Liver (tissue), 9 donors: ENCODE measurements around the gene ENAH. TPM values are rescaled to one million over a fixed set of nuclear protein-coding genes. Genes with fewer than 3 reads are reported as not detected.

Experiments
- DNase-seq: peaks from one replicate; pipeline ENCODE4 v3.0.0-alpha.2; 2017; ENCODE audit warnings: low spot score
- H3K27ac ChIP-seq, 2 donors: one replicate each; pipeline ENCODE4 v1.7.0; 2013; ENCODE audit warnings: inconsistent platforms in 2 of 2, low read length in 2 of 2, control low read depth in 1 of 2, low read depth in 1 of 2, mild to moderate bottlenecking in 1 of 2
- H3K27me3 ChIP-seq, 4 donors: one replicate each; pipeline versions ENCODE4 v1.6.1 to v1.7.0; 2013; ENCODE audit warnings: low read length in 3 of 4, inconsistent platforms in 1 of 4, mild to moderate bottlenecking in 1 of 4, moderate library complexity in 1 of 4; ENCODE audit not compliant: control insufficient read depth in 4 of 4, insufficient read depth in 4 of 4
- H3K36me3 ChIP-seq, 4 donors: one replicate each; pipeline versions ENCODE4 v1.6.1 to v1.7.0; 2013; ENCODE audit warnings: low read length in 3 of 4, mild to moderate bottlenecking in 3 of 4, low read depth in 1 of 4, moderate library complexity in 1 of 4; ENCODE audit not compliant: control insufficient read depth in 4 of 4, insufficient read depth in 3 of 4
- H3K4me1 ChIP-seq, 4 donors: one replicate each; pipeline versions ENCODE4 v1.6.1 to v1.7.0; 2013; ENCODE audit warnings: low read length in 3 of 4, mild to moderate bottlenecking in 3 of 4, moderate library complexity in 1 of 4; ENCODE audit not compliant: control insufficient read depth in 4 of 4, insufficient read depth in 4 of 4
- H3K4me3 ChIP-seq, 3 donors: one replicate each; pipeline versions ENCODE4 v1.6.1 to v1.7.0; 2013; ENCODE audit warnings: low read length in 3 of 3, control low read depth in 1 of 3, low read depth in 1 of 3, mild to moderate bottlenecking in 1 of 3
- H3K9ac ChIP-seq, 2 donors: one replicate each; pipeline ENCODE4 v1.7.0; 2013; ENCODE audit warnings: low read length in 2 of 2, mild to moderate bottlenecking in 2 of 2, moderate library complexity in 2 of 2, control low read depth in 1 of 2, low read depth in 1 of 2
- H3K9me3 ChIP-seq, 4 donors: one replicate each; pipeline versions ENCODE4 v1.6.1 to v1.7.0; 2013; ENCODE audit warnings: low read length in 3 of 4; ENCODE audit not compliant: control insufficient read depth in 4 of 4
- EGR1 ChIP-seq, 2 donors: IDR thresholded peaks; 2 replicates each; pipeline ENCODE4 v1.6.1; 2016 to 2018; ENCODE audit warnings: antibody characterized with exemption in 2 of 2, low read depth in 2 of 2
- FOXA1 ChIP-seq: IDR thresholded peaks from 2 replicates; pipeline ENCODE4 v1.6.1; 2016; ENCODE audit warnings: antibody characterized with exemption
- FOXA2 ChIP-seq: IDR thresholded peaks from 2 replicates; pipeline ENCODE4 v1.6.1; 2016; ENCODE audit warnings: antibody characterized with exemption
- GABPA ChIP-seq, 2 donors: IDR thresholded peaks in 1 of 2; conservative IDR thresholded peaks in 1 of 2; 2 replicates each; pipeline ENCODE4 v1.6.1; 2016; ENCODE audit warnings: antibody characterized with exemption in 2 of 2, mild to moderate bottlenecking in 1 of 2, moderate library complexity in 1 of 2
- HNF4A ChIP-seq, 2 donors: conservative IDR thresholded peaks; 2 replicates each; pipeline ENCODE4 v1.6.1; 2016; ENCODE audit warnings: antibody characterized with exemption in 2 of 2, mild to moderate bottlenecking in 2 of 2
- HNF4G ChIP-seq: IDR thresholded peaks from 2 replicates; pipeline ENCODE4 v1.6.1; 2016; ENCODE audit warnings: antibody characterized with exemption
- JUND ChIP-seq, 2 donors: IDR thresholded peaks; 2 replicates each; pipeline ENCODE4 v1.6.1; 2016; ENCODE audit warnings: antibody characterized with exemption in 2 of 2
- MAX ChIP-seq: IDR thresholded peaks from 2 replicates; pipeline ENCODE4 v1.6.1; 2016; ENCODE audit warnings: antibody characterized with exemption
- NR2F2 ChIP-seq: IDR thresholded peaks from 2 replicates; pipeline ENCODE4 v1.6.1; 2016; ENCODE audit warnings: antibody characterized with exemption
- RAD21 ChIP-seq, 2 donors: IDR thresholded peaks; 2 replicates each; pipeline ENCODE4 v1.6.1; 2016; ENCODE audit warnings: antibody characterized with exemption in 2 of 2, mild to moderate bottlenecking in 2 of 2
- REST ChIP-seq: IDR thresholded peaks from 2 replicates; pipeline ENCODE4 v1.6.1; 2016; ENCODE audit warnings: antibody characterized with exemption, mild to moderate bottlenecking
- RXRA ChIP-seq, 2 donors: IDR thresholded peaks; 2 replicates each; pipeline ENCODE4 v1.6.1; 2017 to 2018; ENCODE audit warnings: antibody characterized with exemption in 2 of 2, mild to moderate bottlenecking in 1 of 2
- SP1 ChIP-seq: IDR thresholded peaks from 2 replicates; pipeline ENCODE4 v1.6.1; 2018; ENCODE audit warnings: antibody characterized with exemption, mild to moderate bottlenecking
- TAF1 ChIP-seq: conservative IDR thresholded peaks from 2 replicates; pipeline ENCODE4 v1.6.1; 2016; ENCODE audit warnings: antibody characterized with exemption, mild to moderate bottlenecking
- YY1 ChIP-seq: IDR thresholded peaks from 2 replicates; pipeline ENCODE4 v1.6.1; 2016; ENCODE audit warnings: antibody characterized with exemption, mild to moderate bottlenecking
- WGBS: extraction: QIAGEN DNeasy Blood & Tissue Kit; methylation state at CpG from one replicate; pipeline ENCODE4 v1.1.7; 2013; 5-methylcytosine and 5-hydroxymethylcytosine counted together
- polyA plus RNA-seq, 2 donors: library from polyadenylated mRNA; stranded (reverse) in 1 of 2; unstranded in 1 of 2; fragments of 200-250 nt in 1 of 2; fragments of >200 nt in 1 of 2; fragmentation: Nextera tagmentation in 1 of 2; extraction: Ambion mirVana in 1 of 2; gene quantifications; one replicate each; pipeline versions ENCODE4 v1.2.1 to v1.2.3, GENCODE V29; 2013 to 2015
- total RNA-seq, 2 donors: library from RNA; depleted of rRNA; stranded (reverse); fragments of >200 nt; gene quantifications; one replicate each; pipeline ENCODE4 v1.2.3, GENCODE V29; 2014
- TF ChIP-seq, protein P1 (sequence below): fragments of 150-350 bp; IDR thresholded peaks from 2 replicates; pipeline ENCODE4 v1.5.1; 2017; ENCODE audit warnings: improper control_type of control experiment, low read depth, low read length; ENCODE audit not compliant: missing input control
- TF ChIP-seq, protein P2 (sequence below): IDR thresholded peaks from 2 replicates; pipeline ENCODE4 v1.6.1; 2016; ENCODE audit warnings: antibody characterized with exemption
- TF ChIP-seq, protein P3 (sequence below): IDR thresholded peaks from 2 replicates; pipeline ENCODE4 v1.6.1; 2016; ENCODE audit warnings: antibody characterized with exemption
- donor health status: healthy.
- donor health status: healthy.
- donor health status: healthy.
- donor health status: healthy.
- donor health status: healthy.

ENAH gene
- total and polyA plus RNA-seq, 4 donors = 2.8 to 8.4 (median 4.5) TPM

DNA sequence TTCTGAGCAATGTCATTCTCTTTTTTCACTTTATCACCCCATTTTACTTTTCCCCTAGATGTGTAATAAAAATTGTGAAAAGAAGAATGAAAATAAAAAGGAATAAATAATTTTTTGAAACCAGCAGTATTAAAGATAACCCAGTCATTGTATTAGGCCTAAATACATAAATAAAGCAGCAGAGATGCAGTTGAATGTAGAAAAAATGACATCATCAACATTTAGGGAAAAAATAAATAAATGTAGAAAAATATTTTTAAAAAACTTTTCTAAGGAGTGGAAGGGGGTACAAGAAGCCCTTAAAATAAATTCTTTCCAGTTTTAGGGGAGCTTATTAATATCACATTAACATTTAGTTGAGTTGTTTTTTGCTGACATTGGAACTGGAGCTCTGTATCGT is 15.3 kb upstream of the ENAH start:
- WGBS = 96% methylated on average over 1 of the region's 1 CpG
- TF ChIP-seq JUND (IDR thresholded peaks at IDR 0.05) (no peak), REST (no peak)
- DNase-seq = no peak

GRCh38 chr1:225667362-225667761 is 14.4 kb upstream of the ENAH start:
- Histone ChIP-seq H3K9ac (no peak overlapping the region), H3K27ac (no peak overlapping the region), H3K9me3 (no peaks in the 10 kb centered on the region), H3K4me1 (no peaks in the 10 kb centered on the region), H3K4me3 (no peak overlapping the region), H3K36me3 (no peaks in the 10 kb centered on the region), H3K27me3 (no peaks in the 10 kb centered on the region)
- no peak for DNase-seq
- TF ChIP-seq, protein P1, sequence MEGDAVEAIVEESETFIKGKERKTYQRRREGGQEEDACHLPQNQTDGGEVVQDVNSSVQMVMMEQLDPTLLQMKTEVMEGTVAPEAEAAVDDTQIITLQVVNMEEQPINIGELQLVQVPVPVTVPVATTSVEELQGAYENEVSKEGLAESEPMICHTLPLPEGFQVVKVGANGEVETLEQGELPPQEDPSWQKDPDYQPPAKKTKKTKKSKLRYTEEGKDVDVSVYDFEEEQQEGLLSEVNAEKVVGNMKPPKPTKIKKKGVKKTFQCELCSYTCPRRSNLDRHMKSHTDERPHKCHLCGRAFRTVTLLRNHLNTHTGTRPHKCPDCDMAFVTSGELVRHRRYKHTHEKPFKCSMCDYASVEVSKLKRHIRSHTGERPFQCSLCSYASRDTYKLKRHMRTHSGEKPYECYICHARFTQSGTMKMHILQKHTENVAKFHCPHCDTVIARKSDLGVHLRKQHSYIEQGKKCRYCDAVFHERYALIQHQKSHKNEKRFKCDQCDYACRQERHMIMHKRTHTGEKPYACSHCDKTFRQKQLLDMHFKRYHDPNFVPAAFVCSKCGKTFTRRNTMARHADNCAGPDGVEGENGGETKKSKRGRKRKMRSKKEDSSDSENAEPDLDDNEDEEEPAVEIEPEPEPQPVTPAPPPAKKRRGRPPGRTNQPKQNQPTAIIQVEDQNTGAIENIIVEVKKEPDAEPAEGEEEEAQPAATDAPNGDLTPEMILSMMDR = no peak
- no peak for TF ChIP-seq NR2F2
- TF ChIP-seq, protein P2, sequence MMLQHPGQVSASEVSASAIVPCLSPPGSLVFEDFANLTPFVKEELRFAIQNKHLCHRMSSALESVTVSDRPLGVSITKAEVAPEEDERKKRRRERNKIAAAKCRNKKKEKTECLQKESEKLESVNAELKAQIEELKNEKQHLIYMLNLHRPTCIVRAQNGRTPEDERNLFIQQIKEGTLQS = no peak
- no peak for TF ChIP-seq HNF4G
- no peak for TF ChIP-seq MAX
- TF ChIP-seq GABPA (IDR thresholded peaks at IDR 0.05 in 1 of 2, conservative IDR thresholded peaks at IDR 0.05 in 1 of 2) = no peak
- TF ChIP-seq REST = no peak
- no peak for TF ChIP-seq JUND (IDR thresholded peaks at IDR 0.05)
- no peak for TF ChIP-seq FOXA2
- no peak for TF ChIP-seq YY1
- no peak for TF ChIP-seq EGR1 (IDR thresholded peaks at IDR 0.05; ENCODE audit: low read depth in 2 of 2)
- TF ChIP-seq RAD21 (IDR thresholded peaks at IDR 0.05) = no peak
- TF ChIP-seq FOXA1 = no peak
- no peak for TF ChIP-seq HNF4A (conservative IDR thresholded peaks at IDR 0.05)
- no peak for TF ChIP-seq TAF1
- TF ChIP-seq RXRA (IDR thresholded peaks at IDR 0.05) = no peak
- TF ChIP-seq SP1 = no peak
- TF ChIP-seq, protein P3, sequence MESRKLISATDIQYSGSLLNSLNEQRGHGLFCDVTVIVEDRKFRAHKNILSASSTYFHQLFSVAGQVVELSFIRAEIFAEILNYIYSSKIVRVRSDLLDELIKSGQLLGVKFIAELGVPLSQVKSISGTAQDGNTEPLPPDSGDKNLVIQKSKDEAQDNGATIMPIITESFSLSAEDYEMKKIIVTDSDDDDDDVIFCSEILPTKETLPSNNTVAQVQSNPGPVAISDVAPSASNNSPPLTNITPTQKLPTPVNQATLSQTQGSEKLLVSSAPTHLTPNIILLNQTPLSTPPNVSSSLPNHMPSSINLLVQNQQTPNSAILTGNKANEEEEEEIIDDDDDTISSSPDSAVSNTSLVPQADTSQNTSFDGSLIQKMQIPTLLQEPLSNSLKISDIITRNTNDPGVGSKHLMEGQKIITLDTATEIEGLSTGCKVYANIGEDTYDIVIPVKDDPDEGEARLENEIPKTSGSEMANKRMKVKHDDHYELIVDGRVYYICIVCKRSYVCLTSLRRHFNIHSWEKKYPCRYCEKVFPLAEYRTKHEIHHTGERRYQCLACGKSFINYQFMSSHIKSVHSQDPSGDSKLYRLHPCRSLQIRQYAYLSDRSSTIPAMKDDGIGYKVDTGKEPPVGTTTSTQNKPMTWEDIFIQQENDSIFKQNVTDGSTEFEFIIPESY = no peak
- 93% methylated on average over 4 of the region's 4 CpGs for WGBS

More for the DNA sequence above, 15.3 kb upstream of the ENAH start:
- no peaks in the 10 kb centered on the region for H3K27me3 ChIP-seq
- no peak overlapping the region for H3K27ac ChIP-seq
- H3K36me3 ChIP-seq = no peaks in the 10 kb centered on the region
- no peaks in the 10 kb centered on the region for H3K4me1 ChIP-seq
- H3K9me3 ChIP-seq = no peaks in the 10 kb centered on the region
- no peak overlapping the region for H3K9ac ChIP-seq
- H3K4me3 ChIP-seq = no peak overlapping the region
